Uterus (tissue), 2 donors: ENCODE data around the gene MAD1L1.

ENCODE experiments used
- POLR2A ChIP-seq, 2 donors: fragments of 450-650 bp; IDR thresholded peaks; one replicate each; pipeline ENCODE4 v1.6.1; 2016; ENCODE audit warnings: antibody characterized with exemption in 2 of 2, mild to moderate bottlenecking in 1 of 2, moderate library complexity in 1 of 2
- TF ChIP-seq, protein P1 (sequence below), 4 experiments: fragments of 200-600 bp in 2 of 4; fragments of 450-650 bp in 2 of 4; sonication (generic) in 2 of 4; IDR thresholded peaks; one replicate each; pipeline ENCODE4 v1.5.1; 2016 to 2019; ENCODE audit warnings: antibody characterized with exemption in 4 of 4, mild to moderate bottlenecking in 2 of 4, moderate library complexity in 1 of 4

DNA sequence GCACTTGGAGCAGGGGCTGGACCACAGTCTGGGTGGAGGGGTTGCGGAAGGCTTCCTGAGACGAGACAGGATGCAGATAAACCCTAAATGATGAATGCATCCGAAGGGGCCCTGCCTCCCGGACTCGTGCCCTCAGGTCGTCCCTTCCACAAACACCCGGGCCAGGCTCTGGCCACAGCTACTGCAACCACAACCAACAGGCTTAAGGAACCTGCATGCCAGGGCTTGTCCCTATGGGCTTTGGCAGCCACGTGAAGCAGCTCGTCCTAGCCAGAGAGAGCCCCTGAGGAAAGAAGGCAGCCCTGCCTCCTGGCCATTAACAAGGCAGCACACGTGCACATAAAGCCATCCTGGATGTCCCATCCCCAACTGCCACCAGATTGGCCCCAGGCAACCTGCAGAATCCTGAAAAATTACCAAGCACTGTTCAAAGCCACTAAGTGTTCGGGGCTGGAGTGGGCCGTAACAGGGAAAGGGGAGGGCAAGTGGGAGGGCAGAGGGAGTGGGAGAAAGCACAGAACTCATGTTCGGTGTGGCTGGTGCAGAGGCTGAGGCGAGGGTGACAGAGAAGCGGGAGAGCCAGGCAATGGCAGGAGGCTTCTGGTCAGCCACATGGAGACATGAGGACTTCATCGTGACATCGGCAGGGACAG, 62.7 kb downstream of the MAD1L1 start:
- TF ChIP-seq, protein P1, sequence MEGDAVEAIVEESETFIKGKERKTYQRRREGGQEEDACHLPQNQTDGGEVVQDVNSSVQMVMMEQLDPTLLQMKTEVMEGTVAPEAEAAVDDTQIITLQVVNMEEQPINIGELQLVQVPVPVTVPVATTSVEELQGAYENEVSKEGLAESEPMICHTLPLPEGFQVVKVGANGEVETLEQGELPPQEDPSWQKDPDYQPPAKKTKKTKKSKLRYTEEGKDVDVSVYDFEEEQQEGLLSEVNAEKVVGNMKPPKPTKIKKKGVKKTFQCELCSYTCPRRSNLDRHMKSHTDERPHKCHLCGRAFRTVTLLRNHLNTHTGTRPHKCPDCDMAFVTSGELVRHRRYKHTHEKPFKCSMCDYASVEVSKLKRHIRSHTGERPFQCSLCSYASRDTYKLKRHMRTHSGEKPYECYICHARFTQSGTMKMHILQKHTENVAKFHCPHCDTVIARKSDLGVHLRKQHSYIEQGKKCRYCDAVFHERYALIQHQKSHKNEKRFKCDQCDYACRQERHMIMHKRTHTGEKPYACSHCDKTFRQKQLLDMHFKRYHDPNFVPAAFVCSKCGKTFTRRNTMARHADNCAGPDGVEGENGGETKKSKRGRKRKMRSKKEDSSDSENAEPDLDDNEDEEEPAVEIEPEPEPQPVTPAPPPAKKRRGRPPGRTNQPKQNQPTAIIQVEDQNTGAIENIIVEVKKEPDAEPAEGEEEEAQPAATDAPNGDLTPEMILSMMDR (IDR thresholded peaks at IDR 0.05): no peak
- no peak for TF ChIP-seq POLR2A (IDR thresholded peaks at IDR 0.05)
